ENCODE results near the gene BCKDK. TPM values are rescaled to one million over a fixed set of nuclear protein-coding genes. Genes with fewer than 3 reads are reported as not detected.

The BCKDK gene
- polyA plus RNA-seq, 1 of the 3 experiments (the other 2 are of a cell fraction), result 73.2 TPM

DNA sequence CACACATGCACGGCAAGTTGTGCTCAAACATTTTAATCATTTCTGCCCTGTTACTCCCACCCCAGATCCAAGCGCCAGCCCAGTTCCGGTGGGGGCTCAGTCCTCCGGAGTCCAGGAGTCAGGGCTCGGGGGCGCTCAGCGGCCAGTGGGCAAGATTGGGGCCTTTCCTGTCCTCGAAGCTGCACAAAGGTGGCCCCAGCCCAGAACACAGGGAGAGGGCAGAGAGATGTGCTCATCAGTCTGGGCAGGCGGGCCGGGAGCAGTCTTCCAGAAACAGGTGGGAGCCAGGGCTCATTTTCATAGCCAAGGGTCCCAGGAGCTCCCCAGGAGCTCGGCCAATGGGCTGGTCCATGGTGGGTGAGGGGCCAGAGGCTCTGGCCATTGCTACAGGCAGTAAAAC is 23.2 kb downstream of the BCKDK start:
- no peak for TF ChIP-seq GABPA (IDR thresholded peaks at IDR 0.05; ENCODE audit: low read depth)
- no peak for TF ChIP-seq POLR2AphosphoS5 (IDR thresholded peaks at IDR 0.05; ENCODE audit: low read depth, low read length)
- TF ChIP-seq RAD21 (IDR thresholded peaks at IDR 0.05; ENCODE audit: low read length), result no peak
- TF ChIP-seq MEF2A (IDR thresholded peaks at IDR 0.05; ENCODE audit: borderline replicate concordance, low read depth), result no peak
- no peak for TF ChIP-seq YY1 (IDR thresholded peaks at IDR 0.05; ENCODE audit: low read depth)
- no peak for TF ChIP-seq RXRA (IDR thresholded peaks at IDR 0.05; ENCODE audit: borderline replicate concordance, low read depth)
- Histone ChIP-seq H3K36me3 (replicated peaks in 1 of 2; ENCODE audit: control insufficient read depth in 1 of 2, insufficient read depth in 2 of 2, low read length in 1 of 2) (peaks cover 0 to 13% of the 10 kb centered on the region in 2 experiments), H3K4me1 (ENCODE audit: control insufficient read depth in 1 of 2, insufficient read depth in 2 of 2, low read depth in 1 of 2, low read length in 1 of 2) (peaks cover 0 to 20% of the 10 kb centered on the region in 2 experiments; a peak in 1 of 4 replicates), H3K9me2 (no peaks in the 10 kb centered on the region), H3K27me3 (ENCODE audit: insufficient read depth) (no peaks in the 10 kb centered on the region), H3K4me2 (no peak overlapping the region), H3K9ac (no peak overlapping the region), H2AFZ (ENCODE audit: low read depth) (no peak overlapping the region), H3K9me3 (no peaks in the 10 kb centered on the region), H3K27ac (ENCODE audit: low read depth in 2 of 2, low read length in 1 of 2) (no peak overlapping the region), H4K20me1 (ENCODE audit: insufficient read depth) (no peaks in the 10 kb centered on the region), H3K79me2 (ENCODE audit: insufficient read depth) (no peaks in the 10 kb centered on the region), H3K4me3 (ENCODE audit: low read depth in 2 of 2, low read length in 1 of 2) (no peak overlapping the region), H3F3A (replicated peaks; ENCODE audit: insufficient read depth) (no peaks in the 10 kb centered on the region)
- ChIA-PET CTCF (interaction anchor here (0.8 to 3.9 kb wide), 2 partner anchors 11 to 14 kb away, joined by 3 to 17 read pairs; partner anchors contain the start of gene KAT8), POLR2A (interaction anchor here (0.6 to 1.9 kb wide), 3 partner anchors 11 to 48 kb away, joined by 3 to 4 read pairs (median 4); partner anchors contain the start of genes FUS and KAT8)
- no peak for DNase-seq
- 92% methylated on average over 4 of the region's 11 CpGs for WGBS (ENCODE audit: low lambda C conversion rate)

- Histone ChIP-seq H3K4me2 (no peak overlapping the region), H3K4me1 (ENCODE audit: control insufficient read depth in 1 of 2, insufficient read depth in 2 of 2, low read depth in 1 of 2, low read length in 1 of 2) (peaks cover 0 to 20% of the 10 kb centered on the region in 2 experiments; a peak in 1 of 4 replicates), H3K9me2 (no peaks in the 10 kb centered on the region), H3F3A (replicated peaks; ENCODE audit: insufficient read depth) (no peaks in the 10 kb centered on the region), H3K27ac (ENCODE audit: low read depth in 2 of 2, low read length in 1 of 2) (no peak overlapping the region), H2AFZ (ENCODE audit: low read depth) (no peak overlapping the region), H3K9me3 (no peaks in the 10 kb centered on the region), H3K79me2 (ENCODE audit: insufficient read depth) (no peaks in the 10 kb centered on the region), H3K9ac (no peak overlapping the region), H4K20me1 (ENCODE audit: insufficient read depth) (no peaks in the 10 kb centered on the region), H3K4me3 (ENCODE audit: low read depth in 2 of 2, low read length in 1 of 2) (no peak overlapping the region), H3K36me3 (replicated peaks in 1 of 2; ENCODE audit: control insufficient read depth in 1 of 2, insufficient read depth in 2 of 2, low read length in 1 of 2) (peaks cover 0 to 13% of the 10 kb centered on the region in 2 experiments), H3K27me3 (ENCODE audit: insufficient read depth) (no peaks in the 10 kb centered on the region)
- 85% methylated on average over 4 of the region's 5 CpGs for WGBS (ENCODE audit: low lambda C conversion rate)
- no peak for TF ChIP-seq NRF1 (IDR thresholded peaks at IDR 0.05; ENCODE audit: low read depth, low read length)
- TF ChIP-seq SMC3 (IDR thresholded peaks at IDR 0.05; ENCODE audit: low read depth, low read length), result no peak
- no peak for TF ChIP-seq JUND (IDR thresholded peaks at IDR 0.05)
- TF ChIP-seq CHD2 (IDR thresholded peaks at IDR 0.05; ENCODE audit: low read length, partially characterized antibody), result no peak
- TF ChIP-seq, protein P1, sequence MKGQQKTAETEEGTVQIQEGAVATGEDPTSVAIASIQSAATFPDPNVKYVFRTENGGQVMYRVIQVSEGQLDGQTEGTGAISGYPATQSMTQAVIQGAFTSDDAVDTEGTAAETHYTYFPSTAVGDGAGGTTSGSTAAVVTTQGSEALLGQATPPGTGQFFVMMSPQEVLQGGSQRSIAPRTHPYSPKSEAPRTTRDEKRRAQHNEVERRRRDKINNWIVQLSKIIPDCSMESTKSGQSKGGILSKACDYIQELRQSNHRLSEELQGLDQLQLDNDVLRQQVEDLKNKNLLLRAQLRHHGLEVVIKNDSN (IDR thresholded peaks at IDR 0.05; ENCODE audit: borderline replicate concordance, low read depth), result no peak
- TF ChIP-seq SIN3A (IDR thresholded peaks at IDR 0.05; ENCODE audit: borderline replicate concordance, low read depth, low read length), result no peak
- POLR2A ChIA-PET, result interaction anchor here (0.6 to 1.9 kb wide), 2 partner anchors 15 to 48 kb away, joined by 3 to 4 read pairs; partner anchors contain the start of genes FUS and KAT8
- CTCF ChIA-PET, result interaction anchor here (0.8 to 3.9 kb wide), 2 partner anchors 11 to 14 kb away, joined by 3 to 17 read pairs; partner anchors contain the start of gene KAT8
- DNase-seq, result no peak
Observed at GRCh38 chr16:31131841-31132271, 23.7 kb downstream of the BCKDK start.
